Vagina (tissue), 2 donors: ENCODE data around the gene TMEM95.

Source experiments
- CTCF ChIP-seq, 3 experiments: fragments of 450-650 bp in 2 of 3; fragments of 200-600 bp in 1 of 3; sonication (generic) in 1 of 3; IDR thresholded peaks; one replicate each; pipeline ENCODE4 v1.5.1; 2017 to 2019; ENCODE audit warnings: antibody characterized with exemption in 3 of 3, mild to moderate bottlenecking in 2 of 3, moderate library complexity in 2 of 3
- POLR2A ChIP-seq, 2 donors: fragments of 450-650 bp; IDR thresholded peaks; one replicate each; pipeline ENCODE4 v1.6.1; 2017; ENCODE audit warnings: antibody characterized with exemption in 2 of 2, mild to moderate bottlenecking in 2 of 2, moderate library complexity in 2 of 2
- POLR2AphosphoS5 ChIP-seq, 2 donors: sonication (generic); formaldehyde crosslinking; IDR thresholded peaks; one replicate each; pipeline ENCODE4 v1.9.0; 2017; ENCODE audit warnings: antibody characterized with exemption in 2 of 2, mild to moderate bottlenecking in 2 of 2, low read depth in 1 of 2; ENCODE audit not compliant: insufficient read depth in 1 of 2

- TF ChIP-seq CTCF (IDR thresholded peaks at IDR 0.05) (no peak), POLR2AphosphoS5 (IDR thresholded peaks at IDR 0.05; ENCODE audit: insufficient read depth in 1 of 2, low read depth in 1 of 2) (no peak), POLR2A (IDR thresholded peaks at IDR 0.05) (no peak)
Measured at GRCh38 chr17:7318121-7318860, 36.7 kb upstream of the TMEM95 start.
